Large intestine (tissue), 3 donors: ENCODE results near the gene LGI4. TPM values are rescaled to one million over a fixed set of nuclear protein-coding genes. Genes with fewer than 3 reads are reported as not detected.

Source experiments
- DNase-seq, 2 donors: peaks; one replicate each; pipeline versions ENCODE4 v3.0.0 to v3.0.0-alpha.2; 2013
- H3K27ac ChIP-seq: one replicate; pipeline ENCODE4 v1.5.1; 2013; ENCODE audit warnings: low read length
- H3K27me3 ChIP-seq: 2 replicates; pipeline ENCODE4 v1.6.1; 2013; ENCODE audit warnings: low read length; ENCODE audit not compliant: control insufficient read depth, insufficient read depth
- H3K36me3 ChIP-seq: 2 replicates; pipeline ENCODE4 v1.6.1; 2013; ENCODE audit warnings: low read length; ENCODE audit not compliant: control insufficient read depth, insufficient read depth
- H3K4me1 ChIP-seq: one replicate; pipeline ENCODE4 v1.6.1; 2013; ENCODE audit warnings: low read length; ENCODE audit not compliant: control insufficient read depth, insufficient read depth
- H3K4me3 ChIP-seq: one replicate; pipeline ENCODE4 v1.5.1; 2013; ENCODE audit warnings: low read length
- H3K9me3 ChIP-seq: one replicate; pipeline ENCODE4 v1.6.1; 2013; ENCODE audit warnings: mild to moderate bottlenecking, low read depth, low read length, moderate library complexity; ENCODE audit not compliant: control insufficient read depth
- WGBS: methylation state at CpG from one replicate; pipeline ENCODE4 v1.1.5; 2013; ENCODE audit warnings: low lambda C conversion rate; ENCODE audit not compliant: insufficient coverage; 5-methylcytosine and 5-hydroxymethylcytosine counted together
- polyA plus RNA-seq: library from polyadenylated mRNA; unstranded; fragments of 120-200 nt; gene quantifications from one replicate; pipeline ENCODE4 v1.2.1, GENCODE V29; 2013

Gene LGI4
- polyA plus RNA-seq, 1 donor: 9.4 TPM

- no peak for DNase-seq
- H3K27ac ChIP-seq: no peak overlapping the region
- 96% methylated on average over 4 of the region's 6 CpGs for WGBS
- peaks cover 12% of the 10 kb centered on the region for H3K4me1 ChIP-seq
- no peaks in the 10 kb centered on the region for H3K36me3 ChIP-seq
- H3K27me3 ChIP-seq: peaks cover 2% of the 10 kb centered on the region
- no peak overlapping the region for H3K4me3 ChIP-seq
- H3K9me3 ChIP-seq: no peaks in the 10 kb centered on the region
Measured at GRCh38 chr19:35085947-35086346, 48.9 kb downstream of the LGI4 start.

GRCh38 chr19:35084509-35084762 lies 50.4 kb downstream of the LGI4 start:
- Histone ChIP-seq H3K36me3 (no peaks in the 10 kb centered on the region), H3K27me3 (no peaks in the 10 kb centered on the region), H3K9me3 (no peaks in the 10 kb centered on the region), H3K27ac (no peak overlapping the region), H3K4me1 (peaks cover 12% of the 10 kb centered on the region), H3K4me3 (no peak overlapping the region)
- WGBS: no CpG with 5 or more reads among the region's 3 CpGs
- no peak for DNase-seq

GRCh38 chr19:35083691-35084508 lies 51.0 kb downstream of the LGI4 start:
- Histone ChIP-seq H3K4me1 (peaks cover 12% of the 10 kb centered on the region), H3K36me3 (no peaks in the 10 kb centered on the region), H3K27ac (no peak overlapping the region), H3K9me3 (no peaks in the 10 kb centered on the region), H3K27me3 (no peaks in the 10 kb centered on the region), H3K4me3 (no peak overlapping the region)
- no CpG with 5 or more reads among the region's 15 CpGs for WGBS
- DNase-seq: no peak

GRCh38 chr19:35081201-35081600 lies 53.7 kb downstream of the LGI4 start:
- Histone ChIP-seq H3K4me1 (no peaks in the 10 kb centered on the region), H3K4me3 (no peak overlapping the region), H3K27ac (no peak overlapping the region), H3K27me3 (no peaks in the 10 kb centered on the region), H3K36me3 (no peaks in the 10 kb centered on the region), H3K9me3 (no peaks in the 10 kb centered on the region)
- DNase-seq: no peak
- WGBS: no CpG with 5 or more reads among the region's 6 CpGs

- H3K27me3 ChIP-seq: no peaks in the 10 kb centered on the region
- no peak overlapping the region for H3K4me3 ChIP-seq
- no CpG with 5 or more reads among the region's 16 CpGs for WGBS
- no peak for DNase-seq
- no peaks in the 10 kb centered on the region for H3K9me3 ChIP-seq
- H3K27ac ChIP-seq: no peak overlapping the region
- H3K4me1 ChIP-seq: no peaks in the 10 kb centered on the region
- no peaks in the 10 kb centered on the region for H3K36me3 ChIP-seq
Measured at GRCh38 chr19:35080613-35081170, 54.2 kb downstream of the LGI4 start.

GRCh38 chr19:35079826-35080225 lies 55.0 kb downstream of the LGI4 start:
- WGBS: no CpG with 5 or more reads among the region's 14 CpGs
- no peaks in the 10 kb centered on the region for H3K9me3 ChIP-seq
- DNase-seq: no peak
- no peaks in the 10 kb centered on the region for H3K4me1 ChIP-seq
- H3K36me3 ChIP-seq: no peaks in the 10 kb centered on the region
- no peak overlapping the region for H3K4me3 ChIP-seq
- H3K27me3 ChIP-seq: no peaks in the 10 kb centered on the region
- no peak overlapping the region for H3K27ac ChIP-seq

GRCh38 chr19:35077411-35078223 lies 57.2 kb downstream of the LGI4 start:
- WGBS: 96% methylated on average over 3 of the region's 17 CpGs
- no peak overlapping the region for H3K27ac ChIP-seq
- H3K36me3 ChIP-seq: no peaks in the 10 kb centered on the region
- no peaks in the 10 kb centered on the region for H3K4me1 ChIP-seq
- no peak for DNase-seq
- no peak overlapping the region for H3K4me3 ChIP-seq
- no peaks in the 10 kb centered on the region for H3K9me3 ChIP-seq
- H3K27me3 ChIP-seq: no peaks in the 10 kb centered on the region

- H3K27me3 ChIP-seq: no peaks in the 10 kb centered on the region
- no peaks in the 10 kb centered on the region for H3K4me1 ChIP-seq
- H3K4me3 ChIP-seq: no peak overlapping the region
- H3K27ac ChIP-seq: no peak overlapping the region
- no CpG with 5 or more reads among the region's 8 CpGs for WGBS
- DNase-seq: no peak
- no peaks in the 10 kb centered on the region for H3K36me3 ChIP-seq
- no peaks in the 10 kb centered on the region for H3K9me3 ChIP-seq
Measured at GRCh38 chr19:35076657-35077056, 58.2 kb downstream of the LGI4 start.

GRCh38 chr19:35076026-35076370 lies 58.9 kb downstream of the LGI4 start:
- H3K4me3 ChIP-seq: no peak overlapping the region
- H3K36me3 ChIP-seq: no peaks in the 10 kb centered on the region
- DNase-seq: no peak
- no peaks in the 10 kb centered on the region for H3K27me3 ChIP-seq
- no peaks in the 10 kb centered on the region for H3K9me3 ChIP-seq
- WGBS: no CpG with 5 or more reads among the region's 6 CpGs
- no peak overlapping the region for H3K27ac ChIP-seq
- H3K4me1 ChIP-seq: no peaks in the 10 kb centered on the region

- no peaks in the 10 kb centered on the region for H3K27me3 ChIP-seq
- no peak overlapping the region for H3K4me3 ChIP-seq
- no peaks in the 10 kb centered on the region for H3K4me1 ChIP-seq
- H3K9me3 ChIP-seq: peaks cover 4% of the 10 kb centered on the region
- no peaks in the 10 kb centered on the region for H3K36me3 ChIP-seq
- 82% methylated on average over 10 of the region's 21 CpGs for WGBS
- DNase-seq: no peak
- H3K27ac ChIP-seq: no peak overlapping the region
Measured at GRCh38 chr19:35075202-35076025, 59.4 kb downstream of the LGI4 start.
